HepG2 (cell line): Measurements from ENCODE around the gene STX12. TPM values are rescaled to one million over a fixed set of nuclear protein-coding genes. Genes with fewer than 3 reads are reported as not detected.

ENCODE experiments used
- BCLAF1 ChIP-seq: fragments of 450-650 bp; IDR thresholded peaks from 2 replicates; pipeline ENCODE4 v1.6.1; 2017; ENCODE audit warnings: mild to moderate bottlenecking
- CHCHD3 ChIP-seq: sonication (generic); formaldehyde crosslinking; IDR thresholded peaks from 2 replicates; pipeline ENCODE4 v1.8.0; 2022; ENCODE audit warnings: mild to moderate bottlenecking, missing genetic modification reagents, moderate library complexity
- ELF1 ChIP-seq: sonication (generic); formaldehyde crosslinking; IDR thresholded peaks from 2 replicates; pipeline ENCODE4 v1.4.0; 2020; ENCODE audit warnings: missing genetic modification reagents
- FOXA3 ChIP-seq: IDR thresholded peaks from 2 replicates; pipeline ENCODE4 v1.6.1; 2016; ENCODE audit warnings: missing genetic modification reagents, missing compliant biosample characterization
- GTF2F1 ChIP-seq: fragments of 150-350 bp; IDR thresholded peaks from 2 replicates; pipeline ENCODE4 v1.6.1; 2014; ENCODE audit warnings: low read length
- MATR3 ChIP-seq: sonication (generic); formaldehyde crosslinking; IDR thresholded peaks from 2 replicates; pipeline ENCODE4 v1.4.0; 2020; ENCODE audit warnings: missing genetic modification reagents
- NR3C1 ChIP-seq: sonication (generic); formaldehyde crosslinking; IDR thresholded peaks from 2 replicates; pipeline ENCODE4 v1.4.0; 2020; ENCODE audit warnings: missing genetic modification reagents
- PAXIP1 ChIP-seq: sonication (generic); formaldehyde crosslinking; conservative IDR thresholded peaks from 2 replicates; pipeline ENCODE4 v1.4.0; 2020; ENCODE audit warnings: mild to moderate bottlenecking, missing genetic modification reagents, moderate library complexity
- SIN3B ChIP-seq: fragments of 150-350 bp; IDR thresholded peaks from 2 replicates; pipeline ENCODE4 v1.6.1; 2014; ENCODE audit warnings: low read length
- SRF ChIP-seq: IDR thresholded peaks from 2 replicates; pipeline ENCODE4 v1.6.1; 2011; ENCODE audit warnings: mild to moderate bottlenecking, low read depth, low read length, moderate library complexity
- THAP11 ChIP-seq: IDR thresholded peaks from 2 replicates; pipeline ENCODE4 v1.6.1; 2016; ENCODE audit warnings: missing biosample characterization, missing genetic modification reagents
- ZKSCAN5 ChIP-seq: sonication (generic); formaldehyde crosslinking; IDR thresholded peaks from 2 replicates; pipeline ENCODE4 v1.5.1; 2020; ENCODE audit warnings: mild to moderate bottlenecking, missing genetic modification reagents
- ZMAT5 ChIP-seq: sonication (generic); formaldehyde crosslinking; IDR thresholded peaks from 2 replicates; pipeline ENCODE4 v1.5.0; 2020; ENCODE audit warnings: mild to moderate bottlenecking, low read depth, missing genetic modification reagents, borderline replicate concordance
- ZNF18 ChIP-seq: sonication (generic); formaldehyde crosslinking; IDR thresholded peaks from 2 replicates; pipeline ENCODE4 v1.8.0; 2022; ENCODE audit warnings: mild to moderate bottlenecking, missing genetic modification reagents; ENCODE audit not compliant: insufficient replicate concordance
- ZNF180 ChIP-seq: sonication (generic); formaldehyde crosslinking; IDR thresholded peaks from 2 replicates; pipeline ENCODE4 v1.4.0; 2020; ENCODE audit warnings: low read depth, missing genetic modification reagents, borderline replicate concordance
- ZNF430 ChIP-seq: sonication (generic); formaldehyde crosslinking; IDR thresholded peaks from 2 replicates; pipeline ENCODE4 v1.9.0; 2021; ENCODE audit warnings: mild to moderate bottlenecking, missing genetic modification reagents
- ZNF484 ChIP-seq: sonication (generic); formaldehyde crosslinking; IDR thresholded peaks from 2 replicates; pipeline ENCODE4 v1.5.1; 2020; ENCODE audit warnings: mild to moderate bottlenecking, low read depth, missing genetic modification reagents, borderline replicate concordance
- ZNF496 ChIP-seq: sonication (generic); formaldehyde crosslinking; IDR thresholded peaks from 2 replicates; pipeline ENCODE4 v1.8.1; 2023; ENCODE audit warnings: mild to moderate bottlenecking, moderate library complexity, missing genetic modification reagents; ENCODE audit not compliant: insufficient replicate concordance
- ZNF577 ChIP-seq: sonication (generic); formaldehyde crosslinking; IDR thresholded peaks from 2 replicates; pipeline ENCODE4 v1.4.0; 2020; ENCODE audit warnings: mild to moderate bottlenecking, low read depth, missing genetic modification reagents, borderline replicate concordance
- ZNF724P ChIP-seq: sonication (generic); formaldehyde crosslinking; IDR thresholded peaks from 2 replicates; pipeline ENCODE4 v1.8.0; 2022; ENCODE audit warnings: missing genetic modification reagents, borderline replicate concordance
- ZSCAN30 ChIP-seq: sonication (generic); formaldehyde crosslinking; IDR thresholded peaks from 2 replicates; pipeline ENCODE4 v1.5.0; 2020; ENCODE audit warnings: mild to moderate bottlenecking, missing genetic modification reagents
- polyA plus RNA-seq, 8 experiments: library from polyadenylated mRNA; depleted of rRNA in 3 of 8; stranded (reverse) in 7 of 8; unstranded in 1 of 8; fragments of >200 nt; fragmentation: Illumina TruSeq in 4 of 8; extraction: Trizol in 4 of 8; gene quantifications; 2 replicates each; pipeline versions ENCODE4 v1.2.1 to v1.2.3, GENCODE V29; 2011 to 2016; ENCODE audit warnings: low read depth in 4 of 8, missing spikeins in 1 of 8, mixed read lengths in 1 of 8; ENCODE audit not compliant: insufficient read depth in 1 of 8
- total RNA-seq, 5 experiments: library from RNA; depleted of rRNA; stranded (reverse); fragments of >200 nt; fragmentation: Illumina TruSeq; extraction: Trizol; gene quantifications; 2 replicates each; pipeline ENCODE4 v1.2.3, GENCODE V29; 2016; ENCODE audit warnings: low read depth in 1 of 5

The STX12 gene
- total and polyA plus RNA-seq, 2 of the 13 experiments (the other 11 are each of a cell fraction or from before 2014, with no cell fraction given), result 9.0 to 19.7 TPM

- TF ChIP-seq CHCHD3 (CRISPR knock-in tag) (0 out of 2 replicates have a peak, but pooled peaks have one; percentile 14), ZNF496 (CRISPR knock-in tag) (no peak), ELF1 (CRISPR knock-in tag) (peak; percentile 89), FOXA3 (CRISPR knock-in tag) (no peak), GTF2F1 (no peak), SRF (no peak), ZSCAN30 (CRISPR knock-in tag) (peak; percentile 56; the same call in 1 of the 2 replicates), THAP11 (peak; percentile 80), ZNF724P (CRISPR knock-in tag) (peak; percentile 55; the same call in 1 of the 2 replicates), MATR3 (CRISPR knock-in tag) (no peak), ZNF430 (peak; percentile 82; the same call in 1 of the 2 replicates), ZNF18 (no peak), ZNF577 (CRISPR knock-in tag) (no peak), ZKSCAN5 (CRISPR knock-in tag) (no peak), SIN3B (0 out of 2 replicates have a peak, but pooled peaks have one; percentile 48), NR3C1 (CRISPR knock-in tag) (no peak), PAXIP1 (CRISPR knock-in tag) (peak; percentile 16; the same call in 1 of the 2 replicates), ZMAT5 (CRISPR knock-in tag) (no peak), BCLAF1 (no peak), ZNF484 (CRISPR knock-in tag) (no peak), ZNF180 (no peak)
Measured at GRCh38 chr1:27772932-27773825, at the start of gene STX12 (continued).
